Kidney epithelial cell (primary cell): ENCODE results near the gene MKLN1. TPM values are rescaled to one million over a fixed set of nuclear protein-coding genes. Genes with fewer than 3 reads are reported as not detected.

Experiments
- DNase-seq: peaks from one replicate; pipeline ENCODE4 v3.0.0-alpha.2; 2010; ENCODE audit warnings: low read depth
- H3K27me3 ChIP-seq: 2 replicates; pipeline ENCODE4 v1.6.0; 2011; ENCODE audit warnings: low read length; ENCODE audit not compliant: control insufficient read depth, insufficient read depth
- H3K36me3 ChIP-seq: 2 replicates; pipeline ENCODE4 v1.5.1; 2011; ENCODE audit warnings: low read length; ENCODE audit not compliant: control insufficient read depth, insufficient read depth
- H3K4me3 ChIP-seq: 2 replicates; pipeline ENCODE4 v1.5.1; 2011; ENCODE audit warnings: low read depth, mild to moderate bottlenecking, control low read depth, low read length
- CTCF ChIP-seq: IDR thresholded peaks from 2 replicates; pipeline ENCODE4 v1.5.1; 2011; ENCODE audit warnings: mild to moderate bottlenecking, moderate library complexity, low read length, control low read depth, inconsistent platforms; ENCODE audit not compliant: insufficient read depth, poor library complexity, severe bottlenecking
- total RNA-seq: library from RNA; depleted of rRNA; stranded (reverse); fragments of >200 nt; gene quantifications from 2 replicates; pipeline ENCODE4 v1.2.3, GENCODE V29; 2015

MKLN1 gene
- total RNA-seq, 1 donor from 2014 or later = 18.8 TPM

GRCh38 chr7:131466735-131467365 lies 139.2 kb downstream of the MKLN1 start:
- no peaks in the 10 kb centered on the region for H3K36me3 ChIP-seq
- H3K27me3 ChIP-seq = no peaks in the 10 kb centered on the region
- H3K4me3 ChIP-seq = no peak overlapping the region
- no peak for DNase-seq
- no peak for TF ChIP-seq CTCF

GRCh38 chr7:131467788-131468187 lies 140.1 kb downstream of the MKLN1 start:
- no peak for DNase-seq
- Histone ChIP-seq H3K4me3 (no peak overlapping the region), H3K36me3 (no peaks in the 10 kb centered on the region), H3K27me3 (no peaks in the 10 kb centered on the region)
- no peak for TF ChIP-seq CTCF

- no peak for DNase-seq
- TF ChIP-seq CTCF = no peak
- Histone ChIP-seq H3K36me3 (no peaks in the 10 kb centered on the region), H3K4me3 (no peak overlapping the region), H3K27me3 (no peaks in the 10 kb centered on the region)
Measured at GRCh38 chr7:131471250-131472004, 143.8 kb downstream of the MKLN1 start.

- Histone ChIP-seq H3K36me3 (no peaks in the 10 kb centered on the region), H3K27me3 (no peaks in the 10 kb centered on the region), H3K4me3 (no peak overlapping the region)
- DNase-seq = no peak
- no peak for TF ChIP-seq CTCF
Measured at GRCh38 chr7:131476740-131477139, 149.1 kb downstream of the MKLN1 start.

GRCh38 chr7:131480384-131481315 lies 153.0 kb downstream of the MKLN1 start:
- DNase-seq = no peak
- no peak overlapping the region for H3K4me3 ChIP-seq
- H3K27me3 ChIP-seq = no peaks in the 10 kb centered on the region
- no peaks in the 10 kb centered on the region for H3K36me3 ChIP-seq
- TF ChIP-seq CTCF = no peak
